Renal cortical epithelial cell (primary cell): Measurements from ENCODE around the gene SLC17A8. TPM values are rescaled to one million over a fixed set of nuclear protein-coding genes. Genes with fewer than 3 reads are reported as not detected.
"Not testable (repeated sequence)": the region's sequence is repeated elsewhere in the genome, so short reads cannot be mapped to it uniquely, and the experiment has no call there.

Source experiments
- DNase-seq: peaks from one replicate; pipeline ENCODE4 v3.0.0-alpha.2; 2011; ENCODE audit warnings: low read depth
- total RNA-seq: library from RNA; depleted of rRNA; stranded (reverse); fragments of >200 nt; gene quantifications from 2 replicates; pipeline ENCODE4 v1.2.3, GENCODE V29; 2014

The SLC17A8 gene
- total RNA-seq, 1 donor from 2014 or later: 0.30 TPM

GRCh38 chr12:100427078-100427477 is 70.2 kb downstream of the SLC17A8 start:
- DNase-seq: peak; percentile 94

GRCh38 chr12:100430251-100430650 is 73.4 kb downstream of the SLC17A8 start:
- not testable (repeated sequence) for DNase-seq

- no peak for DNase-seq
Measured at GRCh38 chr12:100433701-100434100, 76.8 kb downstream of the SLC17A8 start.

- DNase-seq: no peak
Measured at GRCh38 chr12:100434177-100434576, 77.3 kb downstream of the SLC17A8 start.

GRCh38 chr12:100435957-100436356 is 79.1 kb downstream of the SLC17A8 start:
- no peak for DNase-seq

GRCh38 chr12:100437038-100437841 is 80.4 kb downstream of the SLC17A8 start:
- DNase-seq: no peak

- no peak for DNase-seq
Measured at GRCh38 chr12:100439797-100440196, 82.9 kb downstream of the SLC17A8 start.

GRCh38 chr12:100442403-100442802 is 85.5 kb downstream of the SLC17A8 start:
- no peak for DNase-seq

- no peak for DNase-seq
Measured at GRCh38 chr12:100443434-100443833, 86.6 kb downstream of the SLC17A8 start.

GRCh38 chr12:100445081-100445481 is 88.2 kb downstream of the SLC17A8 start:
- no peak for DNase-seq

GRCh38 chr12:100447381-100447780 is 90.5 kb downstream of the SLC17A8 start:
- no peak for DNase-seq

GRCh38 chr12:100448656-100449055 is 91.8 kb downstream of the SLC17A8 start:
- no peak for DNase-seq

GRCh38 chr12:100450735-100451134 is 93.9 kb downstream of the SLC17A8 start:
- DNase-seq: peak; percentile 48

- DNase-seq: no peak
Measured at GRCh38 chr12:100453951-100454350, 97.1 kb downstream of the SLC17A8 start.

- DNase-seq: no peak
Measured at GRCh38 chr12:100455896-100456295, 99.0 kb downstream of the SLC17A8 start.

- no peak for DNase-seq
Measured at GRCh38 chr12:100458191-100458590, 101.3 kb downstream of the SLC17A8 start.

- DNase-seq: no peak
Measured at GRCh38 chr12:100460702-100461101, 103.8 kb downstream of the SLC17A8 start.

GRCh38 chr12:100461330-100461973 is 104.6 kb downstream of the SLC17A8 start:
- no peak for DNase-seq

- no peak for DNase-seq
Measured at GRCh38 chr12:100463661-100464060, 106.8 kb downstream of the SLC17A8 start.

- no peak for DNase-seq
Measured at GRCh38 chr12:100464529-100464928, 107.7 kb downstream of the SLC17A8 start.

GRCh38 chr12:100468126-100468525 is 111.3 kb downstream of the SLC17A8 start:
- no peak for DNase-seq
